Stimulated activated CD8-positive, alpha-beta memory T cell treated with anti-CD3 and anti-CD28 coated beads, Interleukin-15, amount 100 ng/mL, for 1 hour (primary cell): ENCODE results near the gene UTP15.

Experiments used
- DNase-seq: peaks from one replicate; pipeline ENCODE4 v3.0.0-alpha.2; 2020; ENCODE audit warnings: low read depth

UTP15 gene

DNA sequence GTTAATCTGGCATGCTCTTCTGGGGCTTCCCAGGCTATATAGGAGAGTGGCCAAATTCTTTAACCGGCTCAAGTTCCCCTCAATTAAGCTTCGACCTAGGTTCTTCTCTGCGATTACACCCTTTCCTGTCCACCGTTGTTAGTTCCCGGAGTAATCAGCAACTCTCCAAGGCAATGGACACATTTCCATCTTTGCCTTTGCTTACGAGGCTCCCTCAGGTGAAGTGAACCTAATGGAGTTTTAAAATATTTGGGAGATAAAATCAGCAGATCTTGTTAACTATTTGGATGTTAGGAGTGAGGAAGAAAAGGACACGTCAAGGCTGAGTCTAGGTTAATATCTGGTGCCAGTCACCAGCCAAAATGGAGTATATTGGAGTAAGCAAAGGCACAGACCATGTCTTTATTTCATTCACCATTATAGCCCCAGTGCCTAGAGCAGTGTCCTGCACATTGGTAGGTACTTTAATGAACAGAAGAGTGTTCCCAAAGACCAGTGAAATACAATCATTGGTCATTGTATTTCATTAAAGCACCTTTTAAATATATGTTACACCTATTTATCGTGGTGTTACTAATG, 515 bp downstream of the UTP15 start:
- DNase-seq: no peak

DNA sequence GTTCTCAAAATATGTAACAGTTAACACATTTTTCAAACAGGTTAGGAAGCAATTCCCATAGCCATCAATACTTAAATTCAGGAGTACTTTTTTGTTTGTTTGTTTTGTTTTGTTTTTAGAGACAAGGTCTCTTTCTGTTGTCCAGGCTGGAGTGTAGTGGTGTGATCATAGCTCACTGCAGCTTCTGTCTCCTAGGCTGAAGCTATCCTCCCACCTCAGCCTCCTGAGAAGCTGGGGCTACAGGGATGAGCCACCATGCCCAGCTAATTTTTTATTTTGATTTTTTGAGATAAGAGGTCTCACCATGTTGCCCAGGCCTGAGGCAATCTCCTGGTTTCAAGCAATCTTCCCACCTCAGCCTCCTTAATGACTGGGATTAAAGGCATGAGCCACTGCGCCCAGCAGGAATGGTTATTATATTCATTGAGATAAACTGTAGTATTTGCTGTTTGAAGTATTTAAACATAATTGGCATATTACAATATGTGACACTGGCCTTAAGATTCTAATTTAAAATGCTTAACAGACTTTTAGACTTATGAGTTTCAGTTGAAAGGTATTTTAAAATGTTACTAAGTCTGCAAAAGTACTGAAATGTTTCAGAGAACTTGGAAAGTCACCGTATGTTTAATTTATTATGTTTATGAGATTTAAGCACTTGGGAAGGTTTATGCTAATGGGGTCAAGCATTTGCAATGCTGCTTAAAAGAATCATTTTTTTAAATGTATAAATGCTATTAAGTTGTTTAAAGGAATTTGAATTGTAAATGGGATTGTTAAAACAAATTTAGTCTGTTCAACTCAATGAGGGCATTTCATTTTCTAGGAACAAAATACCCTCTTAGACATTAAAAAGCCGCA, 17.0 kb downstream of the UTP15 start:
- no peak for DNase-seq

DNA sequence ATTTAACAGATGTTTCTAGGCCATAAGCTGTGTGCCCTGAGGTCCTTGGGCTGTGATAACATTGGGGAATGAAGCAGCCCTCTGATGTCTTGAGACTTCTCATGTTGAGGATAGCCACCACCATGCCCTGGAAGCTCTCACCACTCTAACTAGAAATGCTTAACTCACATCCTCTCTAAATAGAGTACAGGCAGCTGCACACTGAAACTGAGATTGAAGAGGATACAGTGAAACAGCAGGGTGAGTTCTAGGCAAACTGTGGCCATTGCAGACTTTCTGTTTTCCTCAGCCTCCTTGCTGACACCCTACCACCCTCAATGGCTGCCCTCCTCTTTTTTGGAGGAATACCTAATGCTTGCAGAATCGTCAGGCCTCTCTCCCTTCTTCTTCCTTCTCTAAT, 22.4 kb downstream of the UTP15 start:
- no peak for DNase-seq

DNA sequence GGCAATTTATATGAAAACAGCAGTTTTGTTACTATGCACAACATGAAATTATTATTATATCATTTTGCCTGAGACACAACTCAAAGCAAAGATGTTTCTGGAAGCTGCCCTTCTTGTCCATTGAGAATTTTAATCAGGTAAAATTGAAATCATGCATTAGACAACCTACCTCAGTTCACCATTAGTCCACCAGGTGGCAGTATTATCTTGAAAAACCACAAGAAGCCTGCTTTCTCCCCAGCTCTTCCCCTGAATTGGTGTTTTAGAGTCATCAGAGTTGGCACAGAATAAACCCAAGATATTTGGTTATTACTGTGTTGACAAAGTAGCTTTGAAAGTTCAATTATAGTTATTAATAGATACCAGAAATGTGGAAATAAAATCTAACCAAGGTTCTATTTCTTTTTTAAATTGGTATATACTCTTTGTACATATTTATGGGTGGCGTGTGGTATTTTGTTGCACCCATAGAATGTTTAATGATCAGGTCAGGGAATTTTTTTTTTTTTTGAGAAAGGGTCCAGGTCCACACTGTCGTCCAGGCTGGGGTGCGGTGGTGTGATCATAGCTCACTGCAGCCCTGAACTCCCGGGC, 25.7 kb downstream of the UTP15 start:
- peak; percentile 23 for DNase-seq

DNA sequence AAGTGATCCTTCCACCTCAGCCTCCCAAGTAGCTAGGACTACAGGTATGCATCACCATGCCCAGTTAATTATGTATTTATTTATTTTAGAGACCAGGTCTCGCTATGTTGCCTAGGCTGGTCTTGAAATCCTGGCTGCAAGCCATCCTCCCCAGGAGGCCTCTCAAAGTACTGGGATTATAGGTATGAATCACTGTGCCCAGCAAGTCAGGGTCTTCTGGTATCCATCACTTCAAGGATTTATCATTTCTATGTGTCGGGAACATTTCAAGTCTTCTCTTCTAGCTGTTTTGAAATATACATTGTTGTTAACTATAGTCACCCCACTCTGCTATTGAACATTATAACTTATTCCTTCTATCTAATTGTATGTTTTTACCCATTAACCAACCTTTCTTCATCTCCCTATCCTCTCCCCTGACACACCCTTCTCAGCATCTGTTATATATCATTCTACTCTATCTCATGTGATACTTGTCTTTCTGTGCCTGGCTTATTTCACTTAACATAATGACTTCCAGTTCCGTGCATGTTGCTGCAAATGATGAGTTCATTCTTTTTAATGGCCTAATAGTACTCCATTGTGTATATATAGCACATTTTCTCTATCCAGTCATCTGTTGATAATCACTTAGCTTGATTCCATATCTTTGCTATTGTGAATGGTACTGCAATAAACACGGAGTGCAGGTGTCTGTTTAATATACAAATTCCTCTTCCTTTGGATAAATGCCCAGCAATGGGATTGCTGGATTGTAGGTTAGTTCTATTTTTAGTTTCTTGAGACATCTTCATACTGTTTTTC, 26.4 kb downstream of the UTP15 start:
- DNase-seq: no peak

DNA sequence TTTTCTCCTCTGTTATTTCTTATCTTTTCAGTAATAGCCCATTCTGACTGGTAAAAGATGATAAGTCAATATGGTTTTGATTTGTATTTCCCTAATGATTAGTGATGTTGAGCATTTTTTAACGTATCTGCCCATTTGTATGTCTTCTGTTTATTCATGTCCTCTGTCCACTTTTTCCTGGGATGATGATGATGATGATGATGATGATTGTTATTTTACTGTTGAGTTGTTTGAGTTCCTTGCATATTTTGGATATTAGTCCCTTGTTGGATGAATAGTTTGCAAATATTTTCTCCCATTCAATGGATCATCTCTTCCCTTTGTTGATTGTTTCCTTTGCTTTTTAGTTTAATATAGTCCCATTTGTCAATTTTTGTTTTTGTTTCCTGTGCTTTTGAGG, 27.0 kb downstream of the UTP15 start:
- DNase-seq: no peak

DNA sequence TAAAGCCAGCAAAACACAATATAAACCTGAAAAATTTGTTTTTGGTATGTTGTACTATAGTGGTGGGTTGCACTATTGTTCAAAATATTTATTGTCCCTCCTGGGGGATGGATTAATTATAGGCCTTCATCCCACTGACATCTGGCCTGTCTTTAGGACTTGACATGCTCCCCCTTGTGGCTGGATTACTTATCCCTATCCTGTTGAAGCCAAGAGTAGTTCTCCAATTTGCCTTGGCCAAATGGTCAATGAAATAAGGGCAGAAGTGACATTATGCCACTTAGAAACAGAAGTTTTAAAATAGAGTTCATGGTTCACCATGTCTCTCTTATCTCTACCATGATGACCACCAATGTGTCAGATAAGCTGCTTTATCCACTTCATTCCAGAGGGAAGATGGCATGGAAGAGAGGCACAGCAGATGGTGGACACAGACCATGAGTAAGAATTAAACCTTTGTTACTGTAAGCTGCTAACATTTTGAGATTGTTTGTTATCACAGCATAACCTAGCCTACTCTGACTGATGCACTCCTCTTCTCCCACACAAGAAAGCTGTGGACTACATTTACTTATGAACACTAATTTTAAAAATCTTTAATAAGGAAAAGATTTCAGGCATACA, 31.3 kb downstream of the UTP15 start:
- DNase-seq: no peak

DNA sequence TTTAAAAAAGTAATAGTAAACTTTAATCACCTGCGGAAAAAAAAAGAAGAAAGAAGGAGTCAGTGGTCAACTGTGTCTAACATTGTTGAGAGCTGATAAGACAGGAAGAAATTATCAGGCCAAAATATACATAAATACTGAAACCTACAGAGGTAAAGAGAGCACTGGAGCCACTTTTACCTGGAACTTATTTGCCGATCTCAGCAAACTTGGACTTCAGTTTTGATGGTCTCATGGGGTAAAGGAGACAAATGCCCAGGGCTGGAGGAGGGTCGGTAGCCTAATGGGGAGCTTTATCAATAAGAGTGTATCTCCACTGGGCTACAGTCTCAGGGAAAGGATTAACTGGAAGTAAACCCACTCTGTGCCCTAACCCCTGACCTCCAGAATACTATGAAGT, 33.8 kb downstream of the UTP15 start:
- no peak for DNase-seq

DNA sequence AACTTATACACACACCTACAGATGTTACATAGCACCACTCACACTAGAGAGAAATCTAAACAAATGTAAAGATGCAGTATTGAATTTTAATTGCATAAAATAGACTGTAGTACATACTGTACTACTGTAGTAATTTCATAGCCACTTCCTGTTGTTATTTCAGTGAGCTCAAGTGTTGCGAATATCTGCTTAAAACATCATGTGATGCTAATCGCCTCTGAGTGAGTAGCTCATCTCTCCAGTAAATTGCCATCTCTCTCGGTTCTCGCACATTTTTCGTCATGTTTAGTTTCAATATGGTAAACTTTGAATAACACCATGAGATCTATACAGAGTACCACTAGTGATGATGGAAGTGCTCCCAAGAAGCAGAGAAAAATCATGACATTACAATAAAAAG, 38.5 kb downstream of the UTP15 start:
- no peak for DNase-seq

DNA sequence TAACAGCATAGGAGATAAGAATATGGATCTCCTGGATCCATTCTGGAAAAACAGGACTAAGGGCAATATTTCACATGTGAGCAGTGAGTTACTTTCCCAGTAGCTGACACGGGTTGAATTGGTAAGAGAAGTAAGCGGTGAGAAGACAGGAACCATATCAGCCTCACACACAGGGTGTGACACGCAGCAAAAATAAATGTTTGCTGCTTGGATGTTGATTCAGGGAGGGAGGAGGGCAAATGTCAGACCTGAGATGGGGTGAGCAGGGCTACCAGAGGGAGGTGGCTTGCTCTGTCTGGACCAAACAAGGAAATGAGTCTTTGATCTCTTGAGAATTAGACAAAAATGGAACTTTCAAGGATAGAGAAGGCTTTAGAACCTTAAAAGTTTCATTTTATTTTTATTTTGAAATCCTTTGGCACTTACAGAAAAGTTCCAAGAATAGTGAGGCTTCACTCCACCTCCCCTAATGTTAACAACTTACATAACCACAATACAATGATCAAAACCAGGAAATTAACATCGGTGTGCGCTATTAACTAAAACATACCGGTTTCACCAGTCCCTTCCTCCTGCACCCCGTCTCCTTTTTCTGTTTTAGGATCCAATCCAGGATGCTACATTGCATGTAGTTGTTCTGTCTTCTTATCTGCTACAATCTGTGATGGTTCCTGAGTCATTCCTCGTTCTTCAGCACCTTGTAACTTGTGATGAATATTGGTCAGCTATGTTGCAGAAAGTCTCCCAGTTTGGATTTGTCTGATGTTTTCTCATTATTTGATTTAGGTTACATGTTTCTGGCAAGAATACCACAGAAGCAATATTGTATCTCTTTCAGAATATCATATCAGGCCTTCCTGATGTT, 39.9 kb downstream of the UTP15 start:
- DNase-seq: no peak

DNA sequence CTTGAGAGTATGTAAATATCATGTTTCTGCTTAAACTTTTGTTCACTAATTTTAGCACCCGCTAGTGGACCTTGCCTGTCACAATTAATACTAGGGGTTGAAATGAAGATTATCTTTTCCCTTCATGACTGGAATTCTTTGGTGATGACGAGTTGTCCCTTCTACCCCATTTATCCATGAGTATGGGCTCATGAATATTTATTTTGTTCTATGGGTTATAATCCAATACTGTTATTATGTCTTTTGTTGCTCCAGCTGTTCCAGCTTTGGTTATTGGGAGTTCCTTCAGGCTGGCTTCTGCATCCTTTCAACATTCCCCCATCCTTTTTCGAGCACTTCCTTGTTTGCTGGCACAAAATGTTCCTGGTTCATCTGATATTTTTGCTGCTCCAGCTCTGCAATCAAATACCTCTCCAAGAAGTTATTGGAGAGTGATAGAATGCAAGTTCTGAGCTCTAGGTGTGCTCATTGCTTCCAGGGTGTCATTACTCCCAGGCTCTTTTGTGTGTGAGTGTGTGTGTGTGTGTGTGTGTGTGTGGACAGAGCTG, 40.7 kb downstream of the UTP15 start:
- no peak for DNase-seq

DNA sequence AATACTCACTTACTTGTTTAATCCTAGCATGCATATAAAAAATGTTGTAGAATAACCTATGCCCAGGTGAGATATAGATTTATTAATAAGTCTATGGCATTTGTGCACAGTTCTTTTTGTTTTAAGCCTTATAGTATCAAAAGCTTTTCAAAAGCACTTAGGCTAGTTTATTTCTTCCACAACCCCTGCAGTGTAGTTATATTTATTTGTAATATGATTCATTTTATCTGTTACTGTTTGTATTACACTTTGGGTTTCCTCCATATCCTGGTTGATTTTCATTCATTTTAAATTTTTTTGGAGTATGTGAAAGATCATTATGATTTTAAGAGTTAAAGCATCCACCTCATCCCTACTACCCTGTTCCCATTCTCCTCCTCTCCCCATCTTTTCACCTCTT, 41.7 kb downstream of the UTP15 start:
- DNase-seq: no peak

DNA sequence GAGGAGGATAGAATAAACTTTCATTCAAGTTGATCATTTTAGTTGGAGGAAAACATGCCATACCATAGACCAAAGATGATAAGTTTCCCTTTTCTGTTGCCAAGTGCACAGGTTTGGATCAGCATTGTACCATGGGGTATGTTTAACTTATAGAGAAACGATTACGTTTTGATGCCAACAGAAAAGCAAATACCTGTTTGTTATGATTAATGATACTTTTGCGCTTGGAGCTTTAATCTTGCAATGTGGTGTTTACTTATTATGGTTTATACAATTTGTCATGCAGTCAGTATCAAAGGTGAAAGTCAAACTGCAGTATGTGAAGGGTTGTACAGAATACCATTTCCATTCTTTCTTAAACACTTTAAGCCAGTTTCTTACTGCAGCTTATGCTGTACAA, 47.3 kb downstream of the UTP15 start:
- no peak for DNase-seq

DNA sequence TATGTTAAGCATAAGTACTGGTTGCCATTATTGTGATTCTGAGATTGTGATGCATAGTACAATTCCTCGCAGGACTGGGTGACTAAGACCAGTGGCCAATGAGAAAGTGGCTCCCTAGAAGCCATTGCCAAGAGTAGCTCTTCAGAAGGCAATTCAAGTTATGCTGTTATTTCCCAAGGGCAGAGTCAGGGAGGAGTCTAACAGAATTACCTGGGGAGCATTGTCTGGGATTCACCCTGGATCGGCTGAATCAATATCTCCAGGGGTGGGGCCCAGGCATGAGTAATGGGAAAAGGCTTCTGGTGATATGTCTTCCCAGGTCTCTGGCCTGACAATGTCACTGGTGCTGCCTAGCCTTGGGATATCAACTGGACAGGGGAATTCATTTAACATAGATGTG, 49.5 kb downstream of the UTP15 start:
- no peak for DNase-seq

DNA sequence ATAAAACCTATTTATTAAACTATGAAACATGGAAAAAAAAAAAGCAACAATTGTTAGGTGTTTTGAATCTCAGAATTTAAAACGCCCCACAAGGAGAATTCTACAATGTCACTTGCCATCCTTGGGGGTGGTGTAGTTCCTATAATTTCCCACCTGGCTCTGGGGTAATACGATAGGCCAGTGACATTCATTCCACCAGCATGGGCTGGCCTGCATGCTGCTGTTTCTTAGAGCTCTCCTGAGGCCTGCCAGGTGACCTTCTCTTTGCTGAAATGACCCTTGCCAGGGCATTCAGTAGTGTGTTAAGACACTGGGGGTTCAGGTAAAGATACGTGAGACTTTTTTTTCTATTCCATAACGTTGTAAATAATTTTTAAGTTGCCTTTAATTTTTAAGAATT, 50.4 kb downstream of the UTP15 start:
- DNase-seq: no peak

DNA sequence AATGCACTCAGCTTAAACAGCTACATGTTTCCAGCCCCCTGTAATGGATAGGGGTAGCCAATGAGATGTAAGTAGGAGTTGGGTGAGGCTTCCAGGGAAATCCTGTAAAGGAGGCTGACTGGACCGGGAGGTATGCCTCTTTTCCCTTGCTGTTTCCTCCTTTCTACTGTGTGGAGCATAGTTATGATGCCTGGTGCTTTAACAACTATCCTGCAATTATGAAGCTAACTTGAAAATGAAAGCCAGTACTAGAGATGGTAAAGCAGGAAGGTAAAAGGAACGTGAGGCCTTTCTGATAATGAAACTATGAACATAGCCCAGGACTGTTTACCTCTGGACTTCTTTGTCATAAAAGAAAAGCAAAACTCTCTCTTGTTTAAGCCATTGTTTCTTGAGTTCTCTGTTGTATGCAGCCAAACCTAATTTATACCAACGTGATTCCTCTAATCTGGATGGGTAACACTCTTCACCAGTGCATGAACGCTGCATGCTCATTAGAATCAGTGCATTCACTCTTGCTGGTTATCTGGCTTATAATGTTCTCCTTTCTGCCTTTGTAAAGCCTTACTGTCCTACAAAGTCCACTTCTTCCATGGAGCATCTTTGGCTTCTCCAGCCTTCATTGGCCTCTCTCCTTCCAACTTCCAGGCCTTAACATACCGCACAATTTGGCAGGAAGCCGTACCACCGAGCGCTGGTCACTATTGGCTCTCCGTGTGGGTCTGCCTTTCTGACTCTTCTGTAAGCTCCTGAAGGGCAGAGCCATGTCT, 52.2 kb downstream of the UTP15 start:
- no peak for DNase-seq

DNA sequence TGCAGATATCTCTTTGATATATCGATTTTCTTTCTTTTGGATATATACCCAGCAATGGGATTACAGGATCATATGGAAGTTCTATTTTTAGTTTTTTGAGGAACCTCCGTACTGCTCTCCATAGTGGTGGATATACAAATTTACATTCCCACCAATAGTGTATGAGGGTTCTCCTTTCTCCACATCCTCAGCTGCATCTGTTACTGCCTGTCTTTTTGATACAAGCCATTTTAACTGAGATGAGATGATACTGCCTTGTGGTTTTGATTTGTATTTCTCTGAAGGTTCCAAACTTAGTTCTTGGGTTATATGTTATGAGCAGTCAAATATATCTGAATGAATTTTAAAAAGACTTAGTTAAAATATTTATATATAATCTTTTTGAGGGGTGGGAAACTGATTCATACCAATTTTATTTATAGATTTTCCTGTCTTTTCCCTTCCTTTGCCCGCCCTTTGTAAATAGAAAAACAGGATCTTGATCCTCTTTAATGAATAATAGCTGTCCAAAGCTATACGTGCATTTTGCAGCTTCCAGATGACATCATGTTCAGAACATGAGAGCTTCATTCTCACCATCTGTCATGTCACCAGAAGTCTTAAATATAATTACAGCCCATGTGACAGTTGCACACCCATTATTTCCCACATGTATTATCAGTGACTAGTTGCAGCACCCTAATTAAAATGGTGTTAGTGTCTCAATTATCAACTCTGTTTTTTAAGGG, 54.2 kb downstream of the UTP15 start:
- DNase-seq: no peak

DNA sequence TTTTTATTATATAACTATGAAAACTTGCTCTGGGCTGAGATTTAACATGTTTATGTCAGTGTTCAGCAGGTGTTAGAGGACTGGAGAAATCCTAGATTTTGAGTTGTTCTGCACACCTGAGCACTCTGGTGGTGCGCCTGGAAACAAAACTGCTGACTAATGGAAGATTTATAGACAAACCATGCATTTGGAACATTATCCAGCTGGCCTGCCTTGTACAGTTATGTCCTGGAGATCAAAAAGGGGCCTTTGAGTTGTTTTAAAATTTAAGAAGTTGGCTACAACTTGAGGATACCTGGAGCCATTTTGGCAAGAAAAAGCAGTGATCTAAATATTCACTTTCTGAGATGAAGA, 54.8 kb downstream of the UTP15 start:
- DNase-seq: no peak

DNA sequence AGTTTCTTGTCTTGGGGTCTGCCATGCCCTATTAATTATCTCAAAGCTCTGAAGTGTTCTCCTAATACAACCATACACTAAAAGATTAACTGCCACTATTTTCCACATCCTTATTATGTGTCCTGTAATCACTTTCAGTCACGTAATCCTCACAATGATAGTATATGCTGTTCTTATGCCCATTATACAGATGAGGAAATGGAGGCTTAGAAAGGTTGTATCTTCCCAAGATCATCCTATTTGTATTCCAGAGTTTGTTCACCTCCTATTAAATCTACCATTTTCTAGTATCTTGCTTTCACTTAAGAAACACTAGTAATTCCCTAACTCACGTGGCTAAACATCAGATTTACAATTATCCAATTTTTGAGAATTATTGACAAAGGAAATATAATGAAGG, 57.5 kb downstream of the UTP15 start:
- no peak for DNase-seq
